GM23338 (cell line): ENCODE data around the gene PRSS50. TPM values are rescaled to one million over a fixed set of nuclear protein-coding genes. Genes with fewer than 3 reads are reported as not detected.
A peak's percentile ranks its signal among the peaks of the same experiment; 100 is the strongest.

Experiments
- ATAC-seq: fragments of 200-7000 bp; cut with Tn5 transposase; 3 replicates; pipeline ENCODE4 v1.9.1; 2020
- DNase-seq: peaks from one replicate; pipeline ENCODE4 v3.0.0-alpha.2; 2015; ENCODE audit warnings: low spot score
- H2AFZ ChIP-seq: fragments of 200-600 bp; sonication (generic); 2 replicates; pipeline ENCODE4 v1.8.0; 2016; ENCODE audit warnings: antibody characterized with exemption, mild to moderate bottlenecking, moderate library complexity
- H3F3A ChIP-seq: fragments of 200-600 bp; sonication (generic); replicated peaks from 2 replicates; pipeline ENCODE4 v1.8.0; 2017; ENCODE audit warnings: antibody characterized with exemption, mixed run types, low read depth
- H3K27ac ChIP-seq: fragments of 200-600 bp; sonication (generic); 2 replicates; pipeline ENCODE4 v1.6.1; 2016; ENCODE audit warnings: low read depth
- H3K27me3 ChIP-seq: fragments of 200-600 bp; sonication (generic); 2 replicates; pipeline ENCODE4 v1.8.0; 2016; ENCODE audit warnings: mild to moderate bottlenecking, mixed run types, moderate library complexity; ENCODE audit not compliant: insufficient read depth
- H3K36me3 ChIP-seq: fragments of 200-600 bp; sonication (generic); 2 replicates; pipeline ENCODE4 v1.8.0; 2016; ENCODE audit warnings: mild to moderate bottlenecking; ENCODE audit not compliant: insufficient read depth
- H3K4me1 ChIP-seq: fragments of 200-600 bp; sonication (generic); 2 replicates; pipeline ENCODE4 v1.8.0; 2016; ENCODE audit warnings: mild to moderate bottlenecking, moderate library complexity; ENCODE audit not compliant: insufficient read depth
- H3K4me2 ChIP-seq: fragments of 200-600 bp; sonication (generic); 2 replicates; pipeline ENCODE4 v1.7.1; 2017; ENCODE audit warnings: mixed run types
- H3K4me3 ChIP-seq: fragments of 200-600 bp; sonication (generic); 2 replicates; pipeline ENCODE4 v1.6.1; 2016; ENCODE audit warnings: mixed run types
- H3K79me2 ChIP-seq: fragments of 200-600 bp; sonication (generic); replicated peaks from 2 replicates; pipeline ENCODE4 v1.8.0; 2017; ENCODE audit warnings: mild to moderate bottlenecking; ENCODE audit not compliant: insufficient read depth
- H3K9me2 ChIP-seq: fragments of 200-600 bp; sonication (generic); 2 replicates; pipeline ENCODE4 v1.8.0; 2017; ENCODE audit not compliant: insufficient read depth
- H4K20me1 ChIP-seq: fragments of 200-600 bp; sonication (generic); replicated peaks from 2 replicates; pipeline ENCODE4 v1.8.0; 2017; ENCODE audit warnings: mild to moderate bottlenecking; ENCODE audit not compliant: insufficient read depth
- H3K27ac Mint-ChIP-seq: 2 replicates; pipeline ENCODE4 v1.8.0; 2020; ENCODE audit warnings: inconsistent platforms, mild to moderate bottlenecking, moderate library complexity, mixed read lengths
- H3K27me3 Mint-ChIP-seq: 3 replicates; pipeline ENCODE4 v1.8.0; 2022; ENCODE audit warnings: low read depth, mild to moderate bottlenecking, moderate library complexity, mixed read lengths, inconsistent platforms; ENCODE audit not compliant: insufficient read depth, poor library complexity
- H3K36me3 Mint-ChIP-seq: 3 replicates; pipeline ENCODE4 v1.8.0; 2021; ENCODE audit warnings: low read depth, mild to moderate bottlenecking, inconsistent platforms, moderate library complexity, mixed read lengths
- H3K4me1 Mint-ChIP-seq: 3 replicates; pipeline ENCODE4 v1.8.0; 2020; ENCODE audit warnings: mild to moderate bottlenecking, inconsistent platforms, mixed read lengths
- H3K4me3 Mint-ChIP-seq: 3 replicates; pipeline ENCODE4 v1.8.0; 2021; ENCODE audit warnings: moderate library complexity, mild to moderate bottlenecking, inconsistent platforms, mixed read lengths
- H3K9me3 Mint-ChIP-seq: 3 replicates; pipeline ENCODE4 v1.8.0; 2020; ENCODE audit warnings: moderate library complexity, mild to moderate bottlenecking, inconsistent platforms, mixed read lengths
- CREB1 ChIP-seq: fragments of 250-450 bp; sonication (Bioruptor Pico); IDR thresholded peaks from 2 replicates; pipeline ENCODE4 v1.5.0; 2020; ENCODE audit warnings: low read depth, mild to moderate bottlenecking, moderate library complexity
- CTCF ChIP-seq, 2 experiments: fragments of 200-600 bp in 1 of 2; sonication (generic) in 1 of 2; conservative IDR thresholded peaks; 2 replicates each; pipeline versions ENCODE4 v1.5.1 to v1.6.1; 2016 to 2017; ENCODE audit warnings: antibody characterized with exemption in 2 of 2, low read depth in 2 of 2, mild to moderate bottlenecking in 2 of 2, moderate library complexity in 1 of 2
- EZH2phosphoT487 ChIP-seq: fragments of 200-600 bp; sonication (generic); IDR thresholded peaks from one replicate; pipeline ENCODE4 v1.8.1; 2018; ENCODE audit warnings: antibody characterized with exemption; ENCODE audit not compliant: unreplicated experiment
- JUNB ChIP-seq: IDR thresholded peaks from one replicate; pipeline ENCODE4 v1.6.1; 2016; ENCODE audit warnings: antibody characterized with exemption; ENCODE audit not compliant: unreplicated experiment
- REST ChIP-seq: IDR thresholded peaks from one replicate; pipeline ENCODE4 v1.6.1; 2018; ENCODE audit warnings: antibody characterized with exemption; ENCODE audit not compliant: unreplicated experiment
- polyA plus RNA-seq: library from polyadenylated mRNA; unstranded; fragments of >200 nt; fragmentation: Nextera tagmentation; extraction: Ambion mirVana; gene quantifications from 2 replicates; pipeline ENCODE4 v1.2.1, GENCODE V29; 2016
- total RNA-seq: library from RNA; depleted of rRNA; stranded (reverse); fragments of >200 nt; shearing (Covaris generic); gene quantifications from 2 replicates; pipeline ENCODE4 v1.2.3, GENCODE V29; 2014
- TF ChIP-seq, protein P1 (sequence below): fragments of 250-450 bp; sonication (Bioruptor Pico); IDR thresholded peaks from 2 replicates; pipeline ENCODE4 v1.5.0; 2020; ENCODE audit warnings: mild to moderate bottlenecking, moderate library complexity

The PRSS50 gene
- total and polyA plus RNA-seq, 2 experiments from 2014 or later, result 0.60 to 1.5 TPM

- Histone ChIP-seq H4K20me1 (no peaks in the 10 kb centered on the region; the same call in 1 of the 2 replicates), H3K9me2 (0 out of 2 replicates have a peak, but pooled peaks cover 4% of the 10 kb centered on the region), H3K79me2 (no peaks in the 10 kb centered on the region), H3K27ac (no peak overlapping the region), H3K4me2 (no peak overlapping the region), H3K27me3 (no peaks in the 10 kb centered on the region), H3F3A (no peaks in the 10 kb centered on the region), H3K4me3 (no peak overlapping the region), H3K36me3 (no peaks in the 10 kb centered on the region), H2AFZ (no peak overlapping the region), H3K4me1 (no peaks in the 10 kb centered on the region)
- Mint-ChIP-seq H3K4me3 (no peak overlapping the region), H3K36me3 (peaks cover 4% of the 10 kb centered on the region; the same call in 2 of the 3 replicates), H3K27ac (no peak overlapping the region), H3K27me3 (peaks cover 10% of the 10 kb centered on the region), H3K4me1 (no peaks in the 10 kb centered on the region; the same call in 2 of the 3 replicates), H3K9me3 (no peaks in the 10 kb centered on the region)
- no peak for DNase-seq
- TF ChIP-seq CTCF (conservative IDR thresholded peaks at IDR 0.05; ENCODE audit: low read depth in 2 of 2) (peak; percentile 41 to 45), CREB1 (CRISPR knock-in tag) (no peak)
- ATAC-seq, result peak; percentile 12; the same call in 1 of the 3 replicates
Measured at GRCh38 chr3:46674031-46674845, 43.4 kb downstream of the PRSS50 start.

DNA sequence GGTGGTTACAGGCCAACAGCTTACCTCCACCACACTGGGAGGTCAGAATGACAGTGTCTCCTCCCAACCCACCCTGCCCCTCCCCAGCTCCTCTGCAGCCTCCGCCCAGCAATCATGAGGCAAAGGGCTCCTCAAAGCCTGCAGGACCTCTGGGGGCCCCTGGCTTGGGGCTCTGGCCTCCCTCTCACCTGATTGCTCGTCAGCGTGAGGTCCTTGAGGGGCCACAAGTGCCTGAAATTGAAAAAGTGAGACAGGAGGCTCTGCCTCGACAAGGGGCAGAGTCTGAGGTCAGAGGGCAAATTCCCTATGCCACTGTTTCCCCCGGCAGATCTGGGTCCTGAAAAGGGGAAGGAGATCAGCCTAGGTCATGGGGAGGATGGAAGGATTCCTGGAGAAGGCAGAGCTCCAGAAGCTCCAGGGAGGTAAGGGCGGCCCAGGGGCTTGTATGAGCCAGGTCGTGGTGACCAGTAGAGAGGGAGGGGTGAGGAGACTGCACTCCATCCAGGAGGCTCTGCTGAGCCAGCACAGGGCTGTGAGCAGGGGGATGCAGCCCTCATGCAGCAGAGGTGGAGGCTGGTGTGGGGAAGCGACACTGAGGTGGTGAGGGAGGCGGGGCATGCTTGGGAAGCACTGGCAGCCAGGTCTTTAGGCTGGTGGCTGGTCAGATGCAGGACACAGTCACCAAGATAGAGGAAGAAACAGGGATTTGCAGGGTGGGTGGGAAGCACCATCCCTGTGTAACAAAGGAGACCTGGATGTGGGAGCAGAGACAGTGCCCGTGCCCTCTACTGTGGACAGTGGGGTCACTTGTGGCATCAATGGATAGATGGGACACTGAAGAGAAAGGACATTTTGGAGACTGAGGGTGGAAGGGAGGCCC lies 44.3 kb downstream of the PRSS50 start:
- no peak overlapping the region for H3K4me2 ChIP-seq
- no peaks in the 10 kb centered on the region for H3F3A ChIP-seq
- H3K79me2 ChIP-seq, result no peaks in the 10 kb centered on the region
- H3K36me3 ChIP-seq, result no peaks in the 10 kb centered on the region
- no peak overlapping the region for H3K4me3 Mint-ChIP-seq
- no peak for ATAC-seq
- no peaks in the 10 kb centered on the region; the same call in 2 of the 3 replicates for H3K4me1 Mint-ChIP-seq
- no peaks in the 10 kb centered on the region for H3K27me3 ChIP-seq
- H2AFZ ChIP-seq, result no peak overlapping the region
- no peak overlapping the region for H3K27ac Mint-ChIP-seq
- no peaks in the 10 kb centered on the region for H3K4me1 ChIP-seq
- no peaks in the 10 kb centered on the region; the same call in 1 of the 2 replicates for H4K20me1 ChIP-seq
- H3K4me3 ChIP-seq, result no peak overlapping the region
- no peak for DNase-seq
- 0 out of 2 replicates have a peak, but pooled peaks cover 4% of the 10 kb centered on the region for H3K9me2 ChIP-seq
- peaks cover 12% of the 10 kb centered on the region for H3K27me3 Mint-ChIP-seq
- no peak overlapping the region for H3K27ac ChIP-seq
- H3K36me3 Mint-ChIP-seq, result peaks cover 4% of the 10 kb centered on the region; the same call in 2 of the 3 replicates
- no peaks in the 10 kb centered on the region for H3K9me3 Mint-ChIP-seq
- TF ChIP-seq, protein P1, sequence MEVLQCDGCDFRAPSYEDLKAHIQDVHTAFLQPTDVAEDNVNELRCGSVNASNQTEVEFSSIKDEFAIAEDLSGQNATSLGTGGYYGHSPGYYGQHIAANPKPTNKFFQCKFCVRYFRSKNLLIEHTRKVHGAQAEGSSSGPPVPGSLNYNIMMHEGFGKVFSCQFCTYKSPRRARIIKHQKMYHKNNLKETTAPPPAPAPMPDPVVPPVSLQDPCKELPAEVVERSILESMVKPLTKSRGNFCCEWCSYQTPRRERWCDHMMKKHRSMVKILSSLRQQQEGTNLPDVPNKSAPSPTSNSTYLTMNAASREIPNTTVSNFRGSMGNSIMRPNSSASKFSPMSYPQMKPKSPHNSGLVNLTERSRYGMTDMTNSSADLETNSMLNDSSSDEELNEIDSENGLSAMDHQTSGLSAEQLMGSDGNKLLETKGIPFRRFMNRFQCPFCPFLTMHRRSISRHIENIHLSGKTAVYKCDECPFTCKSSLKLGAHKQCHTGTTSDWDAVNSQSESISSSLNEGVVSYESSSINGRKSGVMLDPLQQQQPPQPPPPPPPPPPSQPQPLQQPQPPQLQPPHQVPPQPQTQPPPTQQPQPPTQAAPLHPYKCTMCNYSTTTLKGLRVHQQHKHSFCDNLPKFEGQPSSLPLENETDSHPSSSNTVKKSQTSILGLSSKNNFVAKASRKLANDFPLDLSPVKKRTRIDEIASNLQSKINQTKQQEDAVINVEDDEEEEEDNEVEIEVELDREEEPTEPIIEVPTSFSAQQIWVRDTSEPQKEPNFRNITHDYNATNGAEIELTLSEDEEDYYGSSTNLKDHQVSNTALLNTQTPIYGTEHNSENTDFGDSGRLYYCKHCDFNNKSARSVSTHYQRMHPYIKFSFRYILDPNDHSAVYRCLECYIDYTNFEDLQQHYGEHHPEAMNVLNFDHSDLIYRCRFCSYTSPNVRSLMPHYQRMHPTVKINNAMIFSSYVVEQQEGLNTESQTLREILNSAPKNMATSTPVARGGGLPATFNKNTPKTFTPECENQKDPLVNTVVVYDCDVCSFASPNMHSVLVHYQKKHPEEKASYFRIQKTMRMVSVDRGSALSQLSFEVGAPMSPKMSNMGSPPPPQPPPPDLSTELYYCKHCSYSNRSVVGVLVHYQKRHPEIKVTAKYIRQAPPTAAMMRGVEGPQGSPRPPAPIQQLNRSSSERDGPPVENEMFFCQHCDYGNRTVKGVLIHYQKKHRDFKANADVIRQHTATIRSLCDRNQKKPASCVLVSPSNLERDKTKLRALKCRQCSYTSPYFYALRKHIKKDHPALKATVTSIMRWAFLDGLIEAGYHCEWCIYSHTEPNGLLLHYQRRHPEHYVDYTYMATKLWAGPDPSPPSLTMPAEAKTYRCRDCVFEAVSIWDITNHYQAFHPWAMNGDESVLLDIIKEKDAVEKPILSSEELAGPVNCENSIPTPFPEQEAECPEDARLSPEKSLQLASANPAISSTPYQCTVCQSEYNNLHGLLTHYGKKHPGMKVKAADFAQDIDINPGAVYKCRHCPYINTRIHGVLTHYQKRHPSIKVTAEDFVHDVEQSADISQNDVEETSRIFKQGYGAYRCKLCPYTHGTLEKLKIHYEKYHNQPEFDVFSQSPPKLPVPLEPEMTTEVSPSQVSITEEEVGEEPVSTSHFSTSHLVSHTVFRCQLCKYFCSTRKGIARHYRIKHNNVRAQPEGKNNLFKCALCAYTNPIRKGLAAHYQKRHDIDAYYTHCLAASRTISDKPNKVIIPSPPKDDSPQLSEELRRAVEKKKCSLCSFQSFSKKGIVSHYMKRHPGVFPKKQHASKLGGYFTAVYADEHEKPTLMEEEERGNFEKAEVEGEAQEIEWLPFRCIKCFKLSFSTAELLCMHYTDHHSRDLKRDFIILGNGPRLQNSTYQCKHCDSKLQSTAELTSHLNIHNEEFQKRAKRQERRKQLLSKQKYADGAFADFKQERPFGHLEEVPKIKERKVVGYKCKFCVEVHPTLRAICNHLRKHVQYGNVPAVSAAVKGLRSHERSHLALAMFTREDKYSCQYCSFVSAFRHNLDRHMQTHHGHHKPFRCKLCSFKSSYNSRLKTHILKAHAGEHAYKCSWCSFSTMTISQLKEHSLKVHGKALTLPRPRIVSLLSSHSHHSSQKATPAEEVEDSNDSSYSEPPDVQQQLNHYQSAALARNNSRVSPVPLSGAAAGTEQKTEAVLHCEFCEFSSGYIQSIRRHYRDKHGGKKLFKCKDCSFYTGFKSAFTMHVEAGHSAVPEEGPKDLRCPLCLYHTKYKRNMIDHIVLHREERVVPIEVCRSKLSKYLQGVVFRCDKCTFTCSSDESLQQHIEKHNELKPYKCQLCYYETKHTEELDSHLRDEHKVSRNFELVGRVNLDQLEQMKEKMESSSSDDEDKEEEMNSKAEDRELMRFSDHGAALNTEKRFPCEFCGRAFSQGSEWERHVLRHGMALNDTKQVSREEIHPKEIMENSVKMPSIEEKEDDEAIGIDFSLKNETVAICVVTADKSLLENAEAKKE (CRISPR knock-in tag), result no peak
- TF ChIP-seq CREB1 (CRISPR knock-in tag), result no peak
- TF ChIP-seq REST, result no peak
- no peak for TF ChIP-seq JUNB
- no peak for TF ChIP-seq EZH2phosphoT487
